CD4-positive, alpha-beta T cell (primary cell): Measurements from ENCODE around the gene SPCS3. TPM values are rescaled to one million over a fixed set of nuclear protein-coding genes. Genes with fewer than 3 reads are reported as not detected.

Source experiments
- ATAC-seq: fragments of 200-7000 bp; cut with Tn5 transposase; one replicate; pipeline ENCODE4 v1.10.0; 2022; ENCODE audit warnings: mild to moderate bottlenecking; ENCODE audit not compliant: poor library complexity
- CTCF ChIA-PET: fragments of 350-600 bp; sonication (Branson Sonifier 250); formaldehyde crosslinking; loops from one replicate; lab custom pipeline; 2021; ENCODE audit warnings: antibody characterized with exemption, inconsistent platforms; lab: Charles Lee
- POLR2A ChIA-PET: fragments of 350-600 bp; sonication (Branson Sonifier 250); formaldehyde crosslinking; loops from one replicate; lab custom pipeline; 2021; ENCODE audit warnings: antibody characterized with exemption, inconsistent platforms; lab: Charles Lee
- DNase-seq, 14 experiments: peaks; one replicate each; pipeline ENCODE4 v3.0.0-alpha.2; 2013 to 2020; ENCODE audit warnings: mixed read lengths in 2 of 14
- H3K27ac ChIP-seq, 2 donors: one replicate each; pipeline versions ENCODE4 v1.5.1 to v1.7.0; 2013; ENCODE audit warnings: low read length in 2 of 2, low read depth in 1 of 2, mild to moderate bottlenecking in 1 of 2
- H3K27me3 ChIP-seq, 2 experiments: 1 replicate in 1 of 2; 2 replicates in 1 of 2; pipeline versions ENCODE4 v1.6.1 to v1.7.0; 2013; ENCODE audit warnings: low read length in 2 of 2, control low read depth in 1 of 2, mild to moderate bottlenecking in 1 of 2, moderate library complexity in 1 of 2; ENCODE audit not compliant: insufficient read depth in 2 of 2, control insufficient read depth in 1 of 2
- H3K36me3 ChIP-seq: one replicate; pipeline ENCODE4 v1.6.1; 2013; ENCODE audit warnings: low read length, control low read depth; ENCODE audit not compliant: insufficient read depth
- H3K4me1 ChIP-seq: one replicate; pipeline ENCODE4 v1.6.1; 2013; ENCODE audit warnings: low read length, control low read depth; ENCODE audit not compliant: insufficient read depth
- H3K4me3 ChIP-seq: one replicate; pipeline ENCODE4 v1.5.1; 2013; ENCODE audit warnings: mild to moderate bottlenecking, low read length, moderate library complexity
- H3K9me3 ChIP-seq, 2 experiments: 1 replicate in 1 of 2; 2 replicates in 1 of 2; pipeline versions ENCODE4 v1.6.1 to v1.7.0; 2013; ENCODE audit warnings: low read length in 2 of 2, mild to moderate bottlenecking in 2 of 2, control low read depth in 1 of 2, moderate library complexity in 1 of 2; ENCODE audit not compliant: control insufficient read depth in 1 of 2, insufficient read depth in 1 of 2
- H3K27ac Mint-ChIP-seq: one replicate; pipeline ENCODE4 v1.8.0; 2020; ENCODE audit warnings: mixed read lengths
- H3K27me3 Mint-ChIP-seq: one replicate; pipeline ENCODE4 v1.8.0; 2021; ENCODE audit warnings: mixed read lengths
- H3K36me3 Mint-ChIP-seq: one replicate; pipeline ENCODE4 v1.8.0; 2021; ENCODE audit warnings: low read depth, mixed read lengths
- H3K4me1 Mint-ChIP-seq: one replicate; pipeline ENCODE4 v1.8.0; 2021; ENCODE audit warnings: low read depth, mixed read lengths
- H3K4me3 Mint-ChIP-seq: one replicate; pipeline ENCODE4 v1.8.0; 2020; ENCODE audit warnings: mild to moderate bottlenecking, mixed read lengths
- H3K9me3 Mint-ChIP-seq: one replicate; pipeline ENCODE4 v1.8.0; 2020; ENCODE audit warnings: mixed read lengths
- intact Hi-C, 2 experiments: fragments of 100-400 bp; cut with DNase I in 1 of 2; cut with micrococcal nuclease in 1 of 2; formaldehyde crosslinking; loops; one replicate each; pipeline versions ENCODE4 v1.15.1 to v1.9.0; 2023 to 2025; cut with DNase I, micrococcal nuclease
- total RNA-seq, 174 experiments: library from RNA in 2 of 174; stranded (reverse) in 2 of 174; gene quantifications; one replicate each; pipeline ENCODE4 v1.2.3 and lab custom pipeline; 2021 to 2026
- TF ChIP-seq, protein P1 (sequence below): fragments of 200-600 bp; IDR thresholded peaks from one replicate; pipeline ENCODE4 v1.8.0; 2022; ENCODE audit warnings: antibody characterized with exemption, mild to moderate bottlenecking

SPCS3 gene
- total RNA-seq, 2 experiments from 2014 or later, result 149 TPM

DNA sequence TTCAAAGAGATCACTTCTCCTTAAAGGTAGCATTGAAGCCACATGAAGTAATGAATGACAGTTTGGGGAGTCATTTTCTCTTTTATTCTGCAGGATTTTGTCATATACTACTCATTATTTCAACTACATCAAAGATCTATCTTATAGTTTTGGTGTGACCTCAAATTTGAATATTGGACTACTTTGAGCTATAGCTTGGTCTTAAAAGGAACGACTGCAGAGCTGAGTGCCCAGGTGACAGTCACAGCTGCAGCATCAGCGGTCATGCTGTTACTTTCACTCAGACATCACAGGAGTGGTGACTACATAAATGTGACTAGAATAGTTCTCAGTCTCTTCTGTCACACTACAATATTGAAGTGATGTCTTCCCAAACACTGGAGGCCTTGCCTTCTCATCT lies 10.7 kb upstream of the SPCS3 start:
- Histone ChIP-seq H3K36me3 (no peaks in the 10 kb centered on the region), H3K27ac (no peak overlapping the region), H3K9me3 (no peaks in the 10 kb centered on the region), H3K4me3 (no peak overlapping the region), H3K27me3 (peaks cover 5 to 17% of the 10 kb centered on the region in 2 experiments), H3K4me1 (no peaks in the 10 kb centered on the region)
- ChIA-PET CTCF (no interaction called here), POLR2A (interaction anchor here (1.2 kb wide), 1 partner anchor 113 kb away, joined by 4 read pairs; the partner anchor contains the start of gene SPATA4)
- no peaks in the 10 kb centered on the region for H3K36me3 Mint-ChIP-seq
- DNase-seq (no peak), ATAC-seq (no peak)
- H3K27me3 Mint-ChIP-seq, result peaks cover 37% of the 10 kb centered on the region
- H3K9me3 Mint-ChIP-seq, result no peaks in the 10 kb centered on the region
- no peak overlapping the region for H3K27ac Mint-ChIP-seq
- no peak overlapping the region for H3K4me3 Mint-ChIP-seq
- intact Hi-C loops, result no loop called here
- TF ChIP-seq, protein P1, sequence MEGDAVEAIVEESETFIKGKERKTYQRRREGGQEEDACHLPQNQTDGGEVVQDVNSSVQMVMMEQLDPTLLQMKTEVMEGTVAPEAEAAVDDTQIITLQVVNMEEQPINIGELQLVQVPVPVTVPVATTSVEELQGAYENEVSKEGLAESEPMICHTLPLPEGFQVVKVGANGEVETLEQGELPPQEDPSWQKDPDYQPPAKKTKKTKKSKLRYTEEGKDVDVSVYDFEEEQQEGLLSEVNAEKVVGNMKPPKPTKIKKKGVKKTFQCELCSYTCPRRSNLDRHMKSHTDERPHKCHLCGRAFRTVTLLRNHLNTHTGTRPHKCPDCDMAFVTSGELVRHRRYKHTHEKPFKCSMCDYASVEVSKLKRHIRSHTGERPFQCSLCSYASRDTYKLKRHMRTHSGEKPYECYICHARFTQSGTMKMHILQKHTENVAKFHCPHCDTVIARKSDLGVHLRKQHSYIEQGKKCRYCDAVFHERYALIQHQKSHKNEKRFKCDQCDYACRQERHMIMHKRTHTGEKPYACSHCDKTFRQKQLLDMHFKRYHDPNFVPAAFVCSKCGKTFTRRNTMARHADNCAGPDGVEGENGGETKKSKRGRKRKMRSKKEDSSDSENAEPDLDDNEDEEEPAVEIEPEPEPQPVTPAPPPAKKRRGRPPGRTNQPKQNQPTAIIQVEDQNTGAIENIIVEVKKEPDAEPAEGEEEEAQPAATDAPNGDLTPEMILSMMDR, result no peak
- no peaks in the 10 kb centered on the region for H3K4me1 Mint-ChIP-seq

DNA sequence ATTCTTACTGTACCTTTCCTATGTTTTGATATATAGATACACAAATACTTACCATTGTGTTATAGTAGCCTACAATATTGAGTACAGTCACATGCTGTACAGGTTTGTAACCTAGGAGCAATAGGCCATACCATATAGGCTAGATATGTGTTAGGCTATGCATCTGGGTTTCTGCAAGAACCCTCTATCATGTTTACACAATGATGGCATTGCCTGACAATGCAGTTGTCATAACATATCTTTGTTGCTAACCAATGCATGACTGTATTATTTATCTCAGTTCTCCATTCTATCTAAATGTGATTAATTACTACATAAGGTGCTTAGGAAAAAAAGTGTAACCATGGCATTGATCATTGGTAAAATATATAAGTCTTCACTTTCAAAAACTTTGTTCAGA lies 10.0 kb upstream of the SPCS3 start:
- CTCF ChIA-PET, result no interaction called here
- no peaks in the 10 kb centered on the region for H3K36me3 Mint-ChIP-seq
- Histone ChIP-seq H3K4me3 (no peak overlapping the region), H3K27ac (no peak overlapping the region), H3K4me1 (no peaks in the 10 kb centered on the region), H3K27me3 (peaks cover 5 to 10% of the 10 kb centered on the region in 2 experiments), H3K36me3 (no peaks in the 10 kb centered on the region), H3K9me3 (no peaks in the 10 kb centered on the region)
- POLR2A ChIA-PET, result no interaction called here
- no peak overlapping the region for H3K4me3 Mint-ChIP-seq
- intact Hi-C loops, result loop anchor here in 1 of 2 experiments (10.0 kb wide), 1 partner anchor 245 kb away; the partner anchor contains the start of gene WDR17
- TF ChIP-seq, protein P1, result no peak
- no peak for ATAC-seq
- no peak for DNase-seq
- no peaks in the 10 kb centered on the region for H3K9me3 Mint-ChIP-seq
- no peaks in the 10 kb centered on the region for H3K4me1 Mint-ChIP-seq
- no peak overlapping the region for H3K27ac Mint-ChIP-seq
- peaks cover 29% of the 10 kb centered on the region for H3K27me3 Mint-ChIP-seq

DNA sequence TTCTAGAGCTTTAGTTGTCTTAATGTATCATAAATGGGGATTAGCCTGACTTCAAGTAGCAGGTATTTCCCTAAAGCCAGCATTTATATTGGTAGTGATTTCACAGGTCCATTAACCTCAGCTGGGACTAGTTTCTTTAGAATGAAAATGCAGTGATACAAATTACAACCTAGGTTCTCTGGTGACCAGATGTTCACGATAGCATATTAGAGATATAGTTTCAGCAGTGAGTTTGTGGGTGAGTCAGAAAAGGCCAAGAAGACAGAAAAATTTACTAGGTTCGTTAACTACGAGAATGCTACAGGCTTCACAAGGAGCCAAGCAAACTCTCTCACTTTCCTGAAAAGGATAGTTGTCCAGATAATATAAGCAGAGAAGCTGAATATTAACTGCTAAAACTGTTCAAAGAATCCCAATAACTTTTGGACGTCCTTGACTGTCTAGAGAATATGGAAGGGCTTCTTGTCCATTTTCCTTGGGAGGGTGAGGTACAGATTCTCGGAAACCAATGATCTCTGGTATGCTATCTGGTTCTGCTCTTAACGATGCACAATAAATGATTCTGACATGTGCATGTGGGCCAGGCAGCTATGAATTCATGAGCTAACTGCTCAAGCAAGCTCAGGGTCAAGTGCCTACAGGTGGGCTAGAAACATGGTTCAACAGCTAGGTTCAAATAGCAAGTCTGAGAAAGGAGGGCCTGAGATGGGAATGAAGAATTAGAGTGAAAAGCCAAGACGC lies 6.0 kb upstream of the SPCS3 start:
- TF ChIP-seq, protein P1, result no peak
- POLR2A ChIA-PET, result no interaction called here
- H3K36me3 Mint-ChIP-seq, result no peaks in the 10 kb centered on the region

More for the DNA sequence above, 6.0 kb upstream of the SPCS3 start:
- Mint-ChIP-seq H3K9me3 (no peaks in the 10 kb centered on the region), H3K4me1 (peaks cover 13% of the 10 kb centered on the region), H3K27me3 (peaks cover 7% of the 10 kb centered on the region), H3K4me3 (no peak overlapping the region), H3K27ac (no peak overlapping the region)
- ATAC-seq (no peak), DNase-seq (no peak)
- H3K4me3 ChIP-seq, result no peak overlapping the region
- no peaks in the 10 kb centered on the region for H3K27me3 ChIP-seq
- H3K9me3 ChIP-seq, result no peaks in the 10 kb centered on the region
- CTCF ChIA-PET, result interaction anchor here (0.5 kb wide), 1 partner anchor 934 kb away, joined by 3 read pairs; no protein-coding TSS in a partner anchor
- no peaks in the 10 kb centered on the region for H3K4me1 ChIP-seq
- H3K36me3 ChIP-seq, result no peaks in the 10 kb centered on the region
- H3K27ac ChIP-seq, result no peak overlapping the region
- intact Hi-C loops, result loop anchor here in 1 of 2 experiments (2.0 to 10.0 kb wide), 2 partner anchors 121 to 249 kb away; partner anchors contain the start of gene WDR17
